Measurements from ENCODE around the gene CFAP69.
"Not testable (repeated sequence)": the region's sequence is repeated elsewhere in the genome, so short reads cannot be mapped to it uniquely, and the experiment has no call there.

The CFAP69 gene

GRCh38 chr7:90272242-90272641 lies 27.3 kb downstream of the CFAP69 start:
- no peak for DNase-seq

DNA sequence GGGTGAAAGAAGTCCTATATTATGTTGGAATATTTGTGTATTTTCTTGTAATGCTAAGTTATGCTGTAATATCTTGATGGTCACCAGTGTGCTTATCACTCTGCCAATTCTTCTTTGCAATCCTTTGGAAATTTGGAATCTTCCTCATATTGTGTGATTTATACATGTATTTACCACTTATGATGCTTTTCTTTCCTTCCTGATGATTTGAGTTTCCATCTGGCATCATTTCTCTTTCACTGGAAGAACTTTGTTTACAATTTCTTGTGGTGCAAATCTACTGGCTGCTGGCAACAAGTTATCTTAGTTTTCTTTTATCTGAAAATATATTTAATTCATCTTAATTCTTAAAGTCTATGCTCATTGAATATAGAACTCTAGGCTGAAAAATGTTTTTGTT lies 29.2 kb downstream of the CFAP69 start:
- no peak for DNase-seq

GRCh38 chr7:90276033-90276728 lies 31.2 kb downstream of the CFAP69 start:
- no peak for DNase-seq

DNA sequence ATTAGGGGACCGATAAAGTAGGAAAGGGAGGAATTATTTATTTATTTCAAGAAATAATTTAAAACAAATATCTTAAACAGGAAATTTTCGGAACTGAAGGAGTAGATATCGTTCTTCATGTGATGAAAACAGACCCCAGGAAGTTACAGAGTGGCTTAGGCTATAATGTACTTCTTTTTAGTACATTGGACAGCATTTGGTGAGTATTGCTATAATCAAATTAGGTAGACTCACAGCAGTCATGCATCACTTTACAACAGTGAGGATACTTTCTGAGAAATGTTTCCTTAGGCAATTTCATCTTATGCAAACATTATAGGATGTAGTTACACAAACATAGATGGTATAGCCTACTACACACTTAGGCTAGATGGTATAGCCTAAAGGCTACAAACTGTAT lies 43.2 kb downstream of the CFAP69 start:
- no peak for DNase-seq

GRCh38 chr7:90290244-90291113 lies 45.5 kb downstream of the CFAP69 start:
- no peak for DNase-seq

DNA sequence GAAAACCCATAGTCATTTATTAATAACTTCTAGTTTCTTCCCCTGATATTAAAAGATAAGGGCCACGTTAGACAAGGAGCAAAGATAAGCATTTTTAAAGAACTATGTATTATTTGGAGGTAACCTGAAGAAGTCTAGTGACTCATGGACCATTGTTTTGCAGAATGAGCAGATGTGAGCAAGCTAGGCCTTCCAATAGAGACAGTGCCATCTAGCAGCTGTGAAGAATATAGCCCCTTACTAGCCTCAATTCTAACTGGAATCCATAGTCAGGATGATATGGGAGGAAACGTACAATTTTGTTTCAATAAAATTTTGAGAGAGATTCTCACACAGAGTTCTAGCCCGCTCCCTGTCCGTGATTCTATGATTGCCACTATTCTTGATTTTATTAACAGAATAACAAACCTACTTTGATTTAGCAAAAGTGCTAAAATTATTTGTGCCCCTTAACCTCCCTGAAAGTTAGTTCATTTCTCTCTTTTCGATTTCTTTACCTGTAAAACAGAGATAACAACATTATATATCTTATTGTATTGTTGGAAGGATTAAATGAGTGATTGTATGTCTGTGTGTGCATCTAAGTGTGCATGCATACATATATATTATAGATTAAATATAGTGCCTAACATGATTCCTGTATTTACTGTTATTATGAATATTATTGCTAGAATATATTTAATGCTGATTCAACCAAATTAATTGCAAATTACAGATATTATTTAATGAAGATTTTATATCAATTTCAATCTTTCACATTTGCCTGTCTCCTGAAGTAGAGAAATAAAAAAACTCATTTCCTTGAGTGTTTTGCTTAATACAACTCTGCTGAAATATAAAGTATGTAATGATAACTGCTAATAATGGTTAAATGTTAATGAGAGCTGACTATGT lies 53.4 kb downstream of the CFAP69 start:
- peak; percentile 14 to 36 for DNase-seq

DNA sequence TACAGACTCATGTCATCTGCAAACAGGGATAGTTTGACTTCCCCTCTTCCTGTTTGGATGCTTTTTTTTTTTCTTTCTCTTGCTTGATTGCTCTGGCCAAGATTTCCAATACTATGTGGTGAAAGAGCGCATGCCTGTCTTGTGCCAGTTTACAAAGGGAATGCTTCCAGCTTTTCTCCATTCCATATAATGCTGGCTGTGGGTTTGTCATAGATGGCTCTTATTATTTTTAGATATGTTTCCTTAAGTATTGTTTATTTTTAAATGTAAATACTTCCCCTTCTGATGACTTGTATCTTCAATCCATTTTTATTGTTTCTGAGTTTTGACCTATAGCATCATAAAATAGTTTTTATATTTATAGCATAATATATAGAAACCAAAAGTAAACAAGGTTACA lies 58.3 kb downstream of the CFAP69 start:
- DNase-seq = no peak

DNA sequence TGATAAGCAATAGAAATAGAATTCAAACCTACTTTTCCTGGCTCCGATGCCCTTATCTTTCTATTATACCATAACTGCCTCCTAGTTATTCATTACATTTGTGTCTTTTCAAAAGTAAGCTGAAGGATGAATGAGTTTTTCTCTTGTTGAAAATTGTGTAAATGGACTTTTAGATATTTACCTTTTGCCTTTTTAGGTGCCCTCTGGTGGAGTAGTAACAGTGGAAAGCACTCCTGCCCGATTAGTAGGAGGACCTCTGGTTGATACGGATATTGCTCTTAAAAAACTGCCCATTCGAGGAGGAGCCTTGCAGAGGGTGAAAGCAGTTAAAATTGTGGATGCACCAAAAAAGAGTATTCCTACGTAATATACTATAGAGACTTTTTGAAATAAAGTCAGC lies 64.9 kb downstream of the CFAP69 start:
- DNase-seq = no peak

- no peak for DNase-seq
Observed at GRCh38 chr7:90311175-90311574, 66.2 kb downstream of the CFAP69 start.

- peak in 1 of 2 experiments; percentile 6 for DNase-seq
Observed at GRCh38 chr7:90312745-90313144, 67.8 kb downstream of the CFAP69 start.

DNA sequence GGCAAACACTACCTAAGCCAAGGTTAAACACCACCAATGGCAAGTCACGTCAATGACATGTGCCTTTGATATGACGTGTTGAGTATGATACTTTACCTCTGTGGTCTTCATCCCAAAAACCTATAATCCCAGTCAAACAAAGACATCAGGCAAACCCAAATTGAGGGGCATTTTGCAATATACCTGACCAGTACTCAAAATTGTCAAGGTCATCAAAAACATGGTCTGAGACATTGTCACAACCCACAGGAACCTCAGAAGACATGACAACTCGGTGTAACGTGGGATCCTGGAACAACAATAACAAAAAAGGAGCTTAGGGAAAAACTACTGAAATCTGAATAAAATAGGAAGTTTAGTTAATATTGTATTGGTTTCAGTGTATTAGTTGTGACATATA lies 68.9 kb downstream of the CFAP69 start:
- no peak for DNase-seq

DNA sequence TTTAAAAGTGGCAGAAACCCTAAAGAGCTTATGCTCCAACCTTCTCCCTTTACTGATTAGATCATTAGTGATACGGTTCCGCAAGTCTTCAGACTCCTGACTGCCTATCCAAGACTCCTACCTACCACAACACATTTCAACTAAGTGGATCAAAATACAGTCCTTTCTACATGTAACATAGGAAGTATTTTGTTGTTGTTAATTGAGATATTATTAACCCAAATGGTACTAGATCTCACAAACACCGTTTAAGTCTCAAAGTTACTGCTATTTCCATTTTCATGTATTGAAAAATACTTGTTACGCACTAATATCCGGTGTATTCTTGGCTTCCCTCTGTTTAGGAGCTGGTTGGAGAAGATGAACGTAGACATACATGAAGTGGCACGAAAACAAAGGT lies 75.0 kb downstream of the CFAP69 start:
- no peak for DNase-seq

- no peak for DNase-seq
Observed at GRCh38 chr7:90320418-90320800, 75.4 kb downstream of the CFAP69 start.

GRCh38 chr7:90320801-90321494 lies 76.0 kb downstream of the CFAP69 start, which contains the start of gene FAM237B:
FAM237B (minus strand) TSS chr7:90321304; CDS start chr7:90319748, 1,556 bp downstream.
- DNase-seq = peak in 1 of 2 experiments; percentile 14

DNA sequence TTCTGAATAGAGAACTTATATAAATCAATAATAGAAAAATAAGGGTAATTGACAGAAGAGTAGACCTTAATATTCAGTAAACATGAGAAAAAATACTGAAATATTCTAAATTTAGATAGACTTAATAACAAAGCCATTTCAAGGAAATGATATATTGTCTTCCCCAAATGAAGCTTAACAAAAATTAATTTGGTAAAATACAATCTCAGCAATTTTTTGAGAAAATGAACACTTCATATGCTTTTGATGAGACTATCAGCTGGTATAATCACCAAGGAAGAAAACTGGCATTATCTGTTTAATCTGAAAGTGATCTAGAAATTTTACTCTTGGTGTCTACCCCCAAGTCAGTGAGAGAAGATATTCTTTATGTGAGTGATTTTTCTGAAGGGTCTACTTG lies 77.9 kb downstream of the CFAP69 start:
- no peak for DNase-seq

- no peak for DNase-seq
Observed at GRCh38 chr7:90326500-90326899, 81.5 kb downstream of the CFAP69 start.

- no peak for DNase-seq
Observed at GRCh38 chr7:90334193-90334843, 89.3 kb downstream of the CFAP69 start.

- DNase-seq = not testable (repeated sequence)
Observed at GRCh38 chr7:90334926-90335325, 90.0 kb downstream of the CFAP69 start.

- DNase-seq = no peak
Observed at GRCh38 chr7:90337106-90337505, 92.1 kb downstream of the CFAP69 start.

DNA sequence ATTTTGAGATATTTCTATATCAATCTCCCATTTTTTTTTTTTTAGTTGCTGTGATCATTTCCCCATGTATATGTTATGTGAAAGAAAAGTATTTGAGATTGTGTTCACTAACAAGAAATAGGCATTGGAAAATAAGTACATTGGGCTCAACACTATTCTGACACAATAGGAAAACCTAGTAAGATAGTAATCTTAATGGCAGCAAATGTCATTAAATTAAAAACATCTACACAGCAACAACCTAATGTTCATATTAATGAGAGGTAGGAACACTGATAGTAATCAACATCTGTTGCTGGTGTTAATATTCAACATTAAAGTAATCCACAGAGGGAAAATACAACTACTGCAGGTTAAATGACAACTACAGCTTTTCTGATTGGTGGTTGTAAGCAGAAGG lies 100.0 kb downstream of the CFAP69 start:
- no peak for DNase-seq

DNA sequence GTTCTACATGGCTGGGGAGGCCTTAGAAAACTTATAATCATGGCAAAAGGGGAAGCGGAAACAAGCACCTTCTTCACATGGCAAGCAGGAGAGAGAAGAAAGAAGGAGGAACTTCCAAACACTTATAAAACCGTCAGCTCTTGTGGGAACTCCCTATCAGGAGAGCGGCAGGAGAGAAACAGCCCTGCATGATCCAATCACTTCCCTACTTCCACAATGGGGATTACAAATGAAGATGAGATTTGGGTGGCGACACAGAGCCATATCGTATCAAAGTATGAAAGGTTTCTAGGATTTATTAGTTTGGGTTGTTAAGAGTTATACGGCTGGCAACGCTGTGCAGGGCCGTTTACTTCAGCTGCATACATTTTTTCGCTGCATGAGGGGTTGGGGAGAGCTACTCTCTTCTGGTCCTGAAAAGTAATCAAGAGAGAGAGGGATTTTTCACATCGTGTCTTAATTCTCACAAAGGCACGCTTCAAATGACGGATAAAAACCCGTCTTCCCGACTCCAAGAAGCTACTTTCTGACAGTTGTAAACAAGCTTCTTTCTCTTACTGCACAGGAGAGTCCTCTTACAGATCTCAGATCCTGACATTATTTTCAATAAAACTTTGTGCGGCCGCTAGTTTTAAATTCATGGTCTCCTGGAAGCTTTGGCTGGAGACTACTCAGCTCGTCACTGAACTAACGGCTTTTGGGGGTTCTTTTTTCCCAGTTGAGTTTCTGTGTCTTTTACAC lies 100.8 kb downstream of the CFAP69 start:
- peak in 1 of 2 experiments; percentile 27 for DNase-seq

All from NCI-H524 (cell line).